Stimulated activated naive CD4-positive, alpha-beta T cell treated with Interleukin-2 at 50 U/mL for 16 hours (primary cell): ENCODE results near the gene ABCF2.

ENCODE experiments used
- DNase-seq: peaks from one replicate; lab custom pipeline; 2025; lab: John Stamatoyannopoulos, UW

Gene ABCF2

DNA sequence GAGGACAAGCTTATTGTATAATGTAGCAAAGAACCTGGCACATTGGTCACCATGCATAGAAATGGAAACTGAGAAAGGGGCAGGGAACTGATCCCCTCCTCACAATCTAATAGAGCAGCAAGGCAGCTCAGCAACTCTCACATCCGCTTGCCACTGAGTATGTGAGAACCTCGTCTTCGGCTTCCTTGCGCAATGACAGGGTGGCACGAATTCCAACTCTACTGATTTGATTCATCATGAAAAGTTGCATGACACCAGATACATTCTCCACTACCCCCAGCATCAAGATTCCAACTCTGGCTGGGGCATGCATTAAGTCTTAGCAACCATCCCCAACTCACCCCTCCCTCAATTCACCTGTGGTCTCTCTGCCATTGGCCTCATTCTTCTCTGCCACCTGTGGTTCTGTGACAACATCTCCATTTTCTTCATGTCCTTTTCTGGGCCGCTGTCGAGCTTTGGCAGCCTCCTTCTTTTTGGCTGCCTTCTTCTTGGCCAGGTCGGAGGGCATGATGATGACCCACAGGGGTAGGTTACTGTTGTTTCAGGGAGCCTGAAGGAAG, 976 bp downstream of the ABCF2 start:
- no peak for DNase-seq

DNA sequence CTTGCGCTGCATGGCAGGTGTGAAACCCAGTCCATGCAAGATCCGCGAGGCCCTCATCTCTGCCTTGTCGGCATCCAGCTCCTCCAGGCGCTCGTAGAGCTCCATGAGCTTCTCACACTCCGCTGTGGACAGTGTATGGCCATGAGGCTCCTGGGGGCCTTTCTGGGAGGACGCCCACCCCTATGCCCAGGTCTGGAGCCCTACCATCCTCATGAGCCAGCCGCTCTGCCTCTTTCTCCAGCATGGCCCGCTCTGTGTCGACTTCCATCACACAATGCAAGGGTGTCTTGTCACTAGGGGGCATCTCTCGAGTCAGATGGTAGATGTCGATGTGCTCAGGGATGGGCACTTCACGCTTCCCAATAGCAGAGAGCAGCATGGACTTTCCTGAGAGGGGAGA, 3.3 kb downstream of the ABCF2 start:
- DNase-seq: no peak

DNA sequence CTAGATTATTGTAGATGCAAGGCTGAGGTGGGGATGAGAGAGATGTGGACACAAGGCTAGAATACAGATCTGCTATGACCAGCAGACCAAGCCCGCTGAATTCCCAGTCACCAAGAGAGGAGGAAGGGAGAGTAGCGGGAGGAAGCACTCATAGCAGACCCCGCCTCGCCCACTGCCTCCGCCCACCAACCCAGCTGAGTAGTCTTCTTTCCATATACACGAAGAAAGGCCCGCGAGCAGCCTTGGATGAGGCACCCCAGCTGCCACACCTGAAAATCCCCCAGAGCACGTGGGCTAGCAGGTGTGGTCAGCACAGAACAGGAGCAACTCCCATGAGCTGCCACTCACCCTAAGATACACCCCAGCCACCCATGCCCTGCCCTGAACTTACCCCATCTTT, 8.8 kb downstream of the ABCF2 start:
- no peak for DNase-seq

- no peak for DNase-seq
Measured at GRCh38 chr7:151215396-151215795, 11.6 kb downstream of the ABCF2 start.

GRCh38 chr7:151213826-151214225, 13.2 kb downstream of the ABCF2 start:
- no peak for DNase-seq

DNA sequence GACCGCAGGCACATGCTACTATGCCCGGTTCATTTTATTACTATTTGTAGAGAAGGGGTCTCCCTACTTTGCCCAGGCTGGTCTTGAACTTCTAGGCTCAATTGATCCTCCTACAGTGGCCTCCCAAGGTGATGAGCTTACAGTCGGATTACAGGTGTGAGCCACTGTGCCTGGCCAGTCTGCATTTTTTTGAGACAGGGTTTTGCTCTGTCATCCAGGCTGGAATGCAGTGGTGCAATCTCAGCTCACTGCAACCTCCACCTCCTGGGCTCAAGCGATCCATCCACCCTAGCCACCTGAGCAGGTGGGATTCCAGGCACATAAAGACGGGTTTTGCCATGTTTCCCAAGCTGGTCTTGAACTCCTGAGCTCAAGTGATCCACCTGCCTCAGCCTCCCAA, 14.4 kb downstream of the ABCF2 start:
- DNase-seq: no peak

DNA sequence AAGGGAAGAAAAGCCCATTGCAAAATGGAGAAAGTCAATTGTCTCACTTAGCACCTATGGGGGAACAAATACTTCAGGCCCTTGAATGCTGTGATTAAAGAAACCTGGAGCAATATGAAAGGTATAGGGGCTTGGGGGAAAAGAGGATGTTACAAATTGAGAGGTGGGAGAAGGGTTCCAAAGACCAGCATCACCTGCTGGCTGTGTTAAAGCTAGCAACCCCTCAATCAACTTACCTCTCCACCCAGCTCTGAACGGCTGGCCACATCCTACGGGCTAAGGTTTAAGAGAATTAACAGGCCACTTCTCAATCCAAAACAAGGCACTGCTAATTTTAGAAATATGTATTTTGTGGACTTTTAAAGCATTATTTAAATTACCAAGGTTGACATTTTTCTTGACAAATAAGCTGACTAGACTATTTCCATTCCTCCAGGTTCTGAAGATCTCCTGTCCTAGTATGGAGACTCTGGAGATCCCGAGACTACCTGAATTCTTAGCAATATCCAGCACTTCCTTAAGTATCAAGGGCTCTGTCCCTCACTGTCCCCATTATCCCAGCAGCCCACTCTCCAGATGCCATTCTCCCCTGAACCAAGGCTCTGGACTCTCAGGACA, 15.7 kb downstream of the ABCF2 start:
- no peak for DNase-seq

- no peak for DNase-seq
Measured at GRCh38 chr7:151210087-151210854, 16.7 kb downstream of the ABCF2 start, which contains the start of gene H2BK1. TSS of gene H2BK1 (minus strand) at chr7:151210488. CDS start at chr7:151210318, 170 bp downstream.

DNA sequence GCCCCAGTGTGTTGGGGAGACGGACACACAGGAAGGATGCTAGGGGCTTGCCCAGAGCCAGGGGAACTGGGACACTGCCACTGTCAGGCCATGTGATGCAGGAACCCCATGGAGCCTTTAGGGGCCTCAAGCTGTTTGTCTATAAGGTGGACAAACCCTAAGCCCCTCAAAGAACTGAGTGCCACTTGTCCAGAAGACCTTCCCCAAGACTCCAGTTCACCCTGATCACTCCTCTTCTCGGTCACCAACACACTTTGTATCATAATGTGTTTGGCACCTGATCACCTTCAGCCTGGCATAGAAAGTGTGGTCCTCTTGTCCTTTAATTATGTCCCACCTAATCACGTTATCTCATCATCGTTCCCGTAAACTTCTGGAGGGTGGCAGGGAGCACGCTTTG, 17.4 kb downstream of the ABCF2 start:
- no peak for DNase-seq

GRCh38 chr7:151208253-151208862, 18.6 kb downstream of the ABCF2 start:
- DNase-seq: no peak

DNA sequence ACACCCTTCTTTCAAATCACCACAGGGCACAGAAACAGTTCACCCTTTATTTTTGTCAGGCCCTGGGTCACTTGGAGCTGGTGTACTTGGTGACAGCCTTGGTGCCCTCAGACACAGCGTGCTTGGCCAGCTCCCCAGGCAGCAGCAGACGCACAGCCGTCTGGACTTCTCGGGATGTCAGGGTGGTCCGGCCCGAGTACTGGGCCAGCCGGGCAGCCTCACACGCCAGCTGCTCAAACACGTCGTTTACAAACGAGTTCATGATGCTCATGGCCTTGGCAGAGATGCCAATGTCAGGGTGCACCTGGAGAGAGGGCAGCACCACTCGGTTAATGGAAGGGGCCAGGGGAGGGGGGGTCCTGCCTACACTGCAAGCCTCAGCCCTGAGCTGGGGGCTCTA, 19.2 kb downstream of the ABCF2 start:
- no peak for DNase-seq

DNA sequence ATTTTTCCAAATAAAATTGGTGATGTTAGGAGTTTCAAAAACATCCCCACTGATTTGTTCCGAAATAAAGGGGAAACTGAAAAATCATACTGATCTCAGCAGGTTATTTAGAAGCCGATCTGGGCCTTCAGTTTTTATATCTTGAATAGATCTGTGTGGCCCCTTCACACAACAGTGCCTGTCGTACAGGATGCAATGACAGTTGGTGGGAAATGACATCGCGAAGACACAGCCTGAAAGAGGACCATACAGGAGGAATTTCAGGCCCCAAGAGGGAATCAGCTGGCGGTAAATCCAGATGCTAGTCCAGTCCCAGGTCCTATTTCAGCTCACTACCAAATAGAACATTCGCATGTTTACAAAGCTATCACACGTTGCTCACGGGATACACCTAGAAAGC, 19.7 kb downstream of the ABCF2 start:
- DNase-seq: no peak

- DNase-seq: no peak
Measured at GRCh38 chr7:151206914-151207313, 20.1 kb downstream of the ABCF2 start.

- DNase-seq: no peak
Measured at GRCh38 chr7:151205730-151206129, 21.3 kb downstream of the ABCF2 start.

- DNase-seq: no peak
Measured at GRCh38 chr7:151204383-151205032, 22.5 kb downstream of the ABCF2 start.

DNA sequence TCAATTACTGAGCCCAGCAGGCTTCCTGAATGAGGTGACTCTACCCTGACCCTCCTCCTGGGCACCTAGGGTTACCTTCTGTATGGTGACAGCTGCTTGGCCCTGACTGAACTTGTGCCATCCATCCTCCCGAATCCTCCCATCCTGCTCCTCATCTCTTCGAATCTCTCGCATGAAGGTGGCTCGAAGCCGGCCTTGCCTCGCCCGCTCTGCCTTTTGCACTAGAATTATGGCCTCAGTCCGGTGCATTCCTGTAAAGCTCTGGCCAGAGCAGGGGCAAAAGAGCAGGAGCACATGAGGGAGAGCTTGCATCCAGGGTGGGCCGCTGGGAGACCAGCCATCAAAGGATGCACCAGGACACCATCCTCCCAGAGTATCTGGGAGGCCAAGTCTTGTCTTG, 24.2 kb downstream of the ABCF2 start:
- no peak for DNase-seq

GRCh38 chr7:151201751-151202150, 25.3 kb downstream of the ABCF2 start:
- DNase-seq: no peak

- no peak for DNase-seq
Measured at GRCh38 chr7:151201344-151201743, 25.7 kb downstream of the ABCF2 start.

DNA sequence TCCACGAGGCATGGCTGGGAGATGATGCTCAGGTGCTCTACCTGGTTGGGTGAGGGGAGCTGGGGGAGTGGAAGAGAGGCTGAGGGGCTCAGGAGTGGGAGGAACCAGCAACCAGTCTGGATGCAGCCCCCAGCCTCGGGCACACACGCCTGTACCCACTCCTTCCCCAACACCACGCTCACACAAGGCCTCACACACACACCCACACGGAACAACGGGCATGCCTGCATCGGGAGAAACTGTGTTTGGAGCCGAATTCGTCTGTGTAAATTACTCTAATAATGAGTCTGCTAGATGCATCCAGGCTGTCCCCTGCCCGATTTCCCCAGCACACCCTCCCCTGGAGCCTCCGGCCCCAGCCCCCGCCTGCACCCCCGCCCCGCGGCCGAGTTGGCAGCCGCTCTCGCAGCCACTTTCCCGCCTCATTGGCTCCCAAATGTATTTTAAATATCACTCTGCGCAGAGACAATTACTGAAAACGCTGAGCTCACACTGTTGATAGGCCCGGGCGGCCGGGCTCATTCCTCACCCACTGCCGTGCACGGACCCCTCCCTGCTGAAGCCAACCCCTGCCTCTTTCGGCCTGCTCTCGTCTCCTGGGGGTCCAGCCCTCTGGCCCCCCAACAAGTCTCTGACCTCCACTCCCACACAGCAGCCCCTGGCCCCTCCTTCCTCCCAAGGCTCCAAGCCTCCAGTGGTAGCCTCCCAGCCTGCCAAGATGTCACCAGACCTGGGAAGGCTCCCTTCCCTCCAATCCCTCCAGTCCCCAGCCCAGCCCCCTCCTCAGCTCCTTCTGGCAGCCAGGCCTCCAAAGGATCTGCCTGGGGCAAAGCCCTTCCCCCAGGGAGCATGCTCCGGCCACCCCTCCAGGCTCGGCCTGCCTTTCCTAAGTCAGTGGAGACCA, 27.8 kb downstream of the ABCF2 start:
- no peak for DNase-seq

GRCh38 chr7:151197932-151198331, 29.1 kb downstream of the ABCF2 start:
- no peak for DNase-seq
